OCI-LY1 (cell line): ENCODE measurements around the gene NEUROD4.

Experiments
- H2AFZ ChIP-seq: fragments of 200-600 bp; sonication (generic), shearing (Covaris generic); 2 replicates; pipeline ENCODE4 v1.6.0; 2014; ENCODE audit warnings: antibody characterized with exemption, mild to moderate bottlenecking, low read length
- H3F3A ChIP-seq: fragments of 200-600 bp; sonication (generic), shearing (Covaris generic); 2 replicates; pipeline ENCODE4 v1.6.0; 2014; ENCODE audit warnings: mild to moderate bottlenecking, antibody characterized with exemption, low read length, moderate library complexity; ENCODE audit not compliant: insufficient read depth
- H3K27ac ChIP-seq: fragments of 200-600 bp; sonication (generic); 2 replicates; pipeline ENCODE4 v1.5.1; 2014; ENCODE audit warnings: low read length, mixed run types, mild to moderate bottlenecking, low read depth; ENCODE audit not compliant: poor library complexity, severe bottlenecking
- H3K27me3 ChIP-seq: fragments of 200-600 bp; sonication (generic); 2 replicates; pipeline ENCODE4 v1.6.0; 2014; ENCODE audit warnings: antibody characterized with exemption, mild to moderate bottlenecking, low read length, moderate library complexity; ENCODE audit not compliant: insufficient read depth
- H3K36me3 ChIP-seq: fragments of 200-600 bp; sonication (generic); 2 replicates; pipeline ENCODE4 v1.6.1; 2014; ENCODE audit warnings: mild to moderate bottlenecking, antibody characterized with exemption, low read length, moderate library complexity, mixed read lengths; ENCODE audit not compliant: insufficient read depth
- H3K4me1 ChIP-seq: fragments of 200-600 bp; sonication (generic); 2 replicates; pipeline ENCODE4 v1.5.1; 2014; ENCODE audit warnings: mild to moderate bottlenecking, low read length, moderate library complexity; ENCODE audit not compliant: insufficient read depth, severe bottlenecking
- H3K4me2 ChIP-seq: fragments of 200-600 bp; sonication (generic), shearing (Covaris generic); 2 replicates; pipeline ENCODE4 v1.6.1; 2014; ENCODE audit warnings: low read length
- H3K4me3 ChIP-seq: fragments of 200-600 bp; sonication (generic); 2 replicates; pipeline ENCODE4 v1.5.1; 2014; ENCODE audit warnings: low read length, low read depth, mild to moderate bottlenecking, mixed read lengths; ENCODE audit not compliant: poor library complexity, severe bottlenecking
- H3K79me2 ChIP-seq: fragments of 200-600 bp; shearing (Covaris generic); 2 replicates; pipeline ENCODE4 v1.6.1; 2016; ENCODE audit warnings: mixed run types, low read length, mixed read lengths; ENCODE audit not compliant: insufficient read depth
- H3K9ac ChIP-seq: fragments of 200-600 bp; sonication (generic), shearing (Covaris generic); 2 replicates; pipeline ENCODE4 v1.6.1; 2014; ENCODE audit warnings: mild to moderate bottlenecking, low read length, mixed read lengths
- H3K9me2 ChIP-seq: fragments of 200-600 bp; sonication (generic), shearing (Covaris generic); 2 replicates; pipeline ENCODE4 v1.6.1; 2014; ENCODE audit warnings: low read depth, mild to moderate bottlenecking, low read length, mixed read lengths
- H3K9me3 ChIP-seq: fragments of 200-600 bp; shearing (Covaris generic); 2 replicates; pipeline ENCODE4 v1.6.1; 2014; ENCODE audit warnings: low read length, mixed read lengths
- H4K20me1 ChIP-seq: fragments of 200-600 bp; sonication (generic), shearing (Covaris generic); 2 replicates; pipeline ENCODE4 v1.6.0; 2016; ENCODE audit warnings: mild to moderate bottlenecking, low read length; ENCODE audit not compliant: insufficient read depth
- CTCF ChIP-seq: fragments of 200-600 bp; sonication (generic), shearing (Covaris generic); IDR thresholded peaks from 2 replicates; pipeline ENCODE4 v1.5.1; 2017; ENCODE audit warnings: mild to moderate bottlenecking, antibody characterized with exemption, low read length, moderate library complexity, mixed read lengths
- EZH2 ChIP-seq: fragments of 200-600 bp; sonication (generic), shearing (Covaris generic); IDR thresholded peaks from 2 replicates; pipeline ENCODE4 v1.8.0; 2017; ENCODE audit warnings: borderline replicate concordance, mixed run types, mild to moderate bottlenecking, antibody characterized with exemption, low read length, moderate library complexity, mixed read lengths

The NEUROD4 gene

GRCh38 chr12:55057481-55057880 lies 37.7 kb downstream of the NEUROD4 start:
- Histone ChIP-seq H3K9me3 (no peaks in the 10 kb centered on the region), H3K4me1 (no peaks in the 10 kb centered on the region), H3K4me2 (no peak overlapping the region), H2AFZ (no peak overlapping the region), H3K27me3 (no peaks in the 10 kb centered on the region), H3K4me3 (no peak overlapping the region), H4K20me1 (no peaks in the 10 kb centered on the region), H3K9me2 (no peaks in the 10 kb centered on the region), H3K27ac (no peak overlapping the region), H3K9ac (no peak overlapping the region), H3K79me2 (no peaks in the 10 kb centered on the region), H3K36me3 (no peaks in the 10 kb centered on the region), H3F3A (no peaks in the 10 kb centered on the region)
- no peak for TF ChIP-seq EZH2
- TF ChIP-seq CTCF = no peak

- no peak for TF ChIP-seq EZH2
- TF ChIP-seq CTCF = no peak
- H4K20me1 ChIP-seq = no peaks in the 10 kb centered on the region
- H3K9me3 ChIP-seq = no peaks in the 10 kb centered on the region
- H3K27ac ChIP-seq = no peak overlapping the region
- no peaks in the 10 kb centered on the region for H3K79me2 ChIP-seq
- H3K9me2 ChIP-seq = no peaks in the 10 kb centered on the region
- H3F3A ChIP-seq = no peaks in the 10 kb centered on the region
- no peak overlapping the region for H3K4me3 ChIP-seq
- no peak overlapping the region for H3K9ac ChIP-seq
- no peak overlapping the region for H2AFZ ChIP-seq
- H3K4me1 ChIP-seq = no peaks in the 10 kb centered on the region
- no peaks in the 10 kb centered on the region for H3K27me3 ChIP-seq
- no peak overlapping the region for H3K4me2 ChIP-seq
- H3K36me3 ChIP-seq = no peaks in the 10 kb centered on the region
Measured at GRCh38 chr12:55058082-55058481, 38.3 kb downstream of the NEUROD4 start.

- Histone ChIP-seq H3K9me3 (no peaks in the 10 kb centered on the region), H3K36me3 (no peaks in the 10 kb centered on the region), H3F3A (no peaks in the 10 kb centered on the region), H3K4me3 (no peak overlapping the region), H3K79me2 (no peaks in the 10 kb centered on the region), H2AFZ (no peak overlapping the region), H3K9me2 (no peaks in the 10 kb centered on the region), H3K9ac (no peak overlapping the region), H4K20me1 (no peaks in the 10 kb centered on the region), H3K4me2 (no peak overlapping the region), H3K27me3 (no peaks in the 10 kb centered on the region), H3K27ac (no peak overlapping the region), H3K4me1 (no peaks in the 10 kb centered on the region)
- TF ChIP-seq CTCF (no peak), EZH2 (no peak)
Measured at GRCh38 chr12:55058776-55059175, 39.0 kb downstream of the NEUROD4 start.
